Central memory CD8-positive, alpha-beta T cell (primary cell): ENCODE results near the gene TMEM79.

Experiments used
- ATAC-seq: fragments of 150-1000 bp; cut with Tn5 transposase; replicated peaks from 2 replicates; pipeline ENCODE4 v1.10.0; 2022; ENCODE audit warnings: mild to moderate bottlenecking, moderate FRiP score, moderate number of reproducible peaks; ENCODE audit not compliant: poor library complexity, severe bottlenecking; ENCODE audit errors: extremely low read depth
- DNase-seq, 2 donors: peaks; one replicate each; pipeline ENCODE4 v3.0.0; 2021; ENCODE audit warnings: low spot score in 2 of 2
- H3K27ac Mint-ChIP-seq: one replicate; pipeline ENCODE4 v1.8.0; 2022; ENCODE audit warnings: low read depth, mild to moderate bottlenecking, moderate library complexity, mixed read lengths
- H3K27me3 Mint-ChIP-seq: one replicate; pipeline ENCODE4 v1.8.0; 2022; ENCODE audit warnings: mixed read lengths
- H3K36me3 Mint-ChIP-seq: one replicate; pipeline ENCODE4 v1.8.0; 2022; ENCODE audit warnings: mild to moderate bottlenecking, moderate library complexity, mixed read lengths; ENCODE audit not compliant: insufficient read depth
- H3K4me1 Mint-ChIP-seq: one replicate; pipeline ENCODE4 v1.8.0; 2022; ENCODE audit warnings: mixed read lengths
- H3K4me3 Mint-ChIP-seq: one replicate; pipeline ENCODE4 v1.8.0; 2022; ENCODE audit warnings: mild to moderate bottlenecking, moderate library complexity, mixed read lengths
- H3K9me3 Mint-ChIP-seq: one replicate; pipeline ENCODE4 v1.8.0; 2022; ENCODE audit warnings: mixed read lengths

TMEM79 gene, protein sequence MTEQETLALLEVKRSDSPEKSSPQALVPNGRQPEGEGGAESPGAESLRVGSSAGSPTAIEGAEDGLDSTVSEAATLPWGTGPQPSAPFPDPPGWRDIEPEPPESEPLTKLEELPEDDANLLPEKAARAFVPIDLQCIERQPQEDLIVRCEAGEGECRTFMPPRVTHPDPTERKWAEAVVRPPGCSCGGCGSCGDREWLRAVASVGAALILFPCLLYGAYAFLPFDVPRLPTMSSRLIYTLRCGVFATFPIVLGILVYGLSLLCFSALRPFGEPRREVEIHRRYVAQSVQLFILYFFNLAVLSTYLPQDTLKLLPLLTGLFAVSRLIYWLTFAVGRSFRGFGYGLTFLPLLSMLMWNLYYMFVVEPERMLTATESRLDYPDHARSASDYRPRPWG

DNA sequence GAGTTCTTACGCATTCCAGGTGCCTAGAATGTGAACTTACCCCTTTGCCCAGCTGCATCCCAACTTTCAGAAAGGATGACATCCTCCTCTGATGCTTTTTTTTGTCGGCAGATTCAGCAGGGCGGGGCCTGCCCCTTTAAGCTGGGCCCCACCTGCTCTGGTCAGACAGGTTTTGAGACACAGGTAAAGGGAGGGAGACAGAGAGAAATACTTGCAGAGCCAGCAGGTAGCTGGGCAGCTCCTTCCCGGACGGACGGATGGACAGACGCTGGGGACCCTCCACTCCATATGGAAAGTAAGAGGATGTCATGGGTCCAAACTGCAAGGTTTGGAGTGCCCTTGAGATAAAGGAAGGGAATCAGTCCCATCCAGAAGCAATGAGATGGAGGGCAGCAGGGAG, at the start of gene TMEM79:
Gene TMEM79, plus strand, starts transcription at position 214 of the 400 bp plus-strand sequence. CDS start 902 bp downstream, outside the sequence.
- ATAC-seq (no peak), DNase-seq (no peak)
- H3K4me1 Mint-ChIP-seq: peaks cover 45% of the 10 kb centered on the region
- peaks cover 26% of the 10 kb centered on the region for H3K36me3 Mint-ChIP-seq
- no peaks in the 10 kb centered on the region for H3K27me3 Mint-ChIP-seq
- H3K4me3 Mint-ChIP-seq: peak within 1 kb of the TSS; percentile 98
- no peaks in the 10 kb centered on the region for H3K9me3 Mint-ChIP-seq
- H3K27ac Mint-ChIP-seq: peak within 1 kb of the TSS; percentile 94

DNA sequence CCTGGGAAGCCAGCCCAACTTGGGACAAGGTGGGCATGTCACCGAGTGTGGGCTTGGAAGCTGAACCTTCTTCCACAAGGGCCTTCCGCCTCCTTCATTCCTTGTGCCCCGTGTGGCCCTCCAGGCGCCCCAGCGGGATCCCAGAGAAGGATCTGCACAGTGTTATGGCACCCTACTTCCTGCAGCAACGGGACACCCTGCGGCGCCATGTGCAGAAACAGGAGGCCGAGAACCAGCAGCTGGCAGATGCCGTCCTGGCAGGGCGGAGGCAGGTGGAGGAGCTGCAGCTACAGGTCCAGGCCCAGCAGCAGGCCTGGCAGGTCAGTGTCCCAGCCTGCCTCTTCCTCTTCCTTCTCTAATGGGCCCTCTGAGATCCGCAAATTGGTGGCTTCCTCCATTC, 48.0 kb upstream of the TMEM79 start:
- peaks cover 40% of the 10 kb centered on the region for H3K36me3 Mint-ChIP-seq
- H3K27ac Mint-ChIP-seq: no peak overlapping the region
- H3K27me3 Mint-ChIP-seq: no peaks in the 10 kb centered on the region

GRCh38 chr1:156238248-156238647, 45.9 kb upstream of the TMEM79 start:
- H3K9me3 Mint-ChIP-seq: no peaks in the 10 kb centered on the region
- ATAC-seq (no peak), DNase-seq (no peak)
- H3K4me1 Mint-ChIP-seq: no peaks in the 10 kb centered on the region
- no peaks in the 10 kb centered on the region for H3K27me3 Mint-ChIP-seq
- H3K27ac Mint-ChIP-seq: no peak overlapping the region
- peaks cover 41% of the 10 kb centered on the region for H3K36me3 Mint-ChIP-seq
- H3K4me3 Mint-ChIP-seq: no peak overlapping the region

More for the DNA sequence above, 48.0 kb upstream of the TMEM79 start:
- Mint-ChIP-seq H3K4me3 (no peak overlapping the region), H3K9me3 (no peaks in the 10 kb centered on the region), H3K4me1 (no peaks in the 10 kb centered on the region)
- ATAC-seq (no peak), DNase-seq (no peak)

GRCh38 chr1:156241311-156241811, 42.8 kb upstream of the TMEM79 start:
- H3K27ac Mint-ChIP-seq: no peak overlapping the region
- DNase-seq: no peak
- H3K36me3 Mint-ChIP-seq: peaks cover 28% of the 10 kb centered on the region
- ATAC-seq: no peak
- H3K4me1 Mint-ChIP-seq: peaks cover 15% of the 10 kb centered on the region
- H3K9me3 Mint-ChIP-seq: no peaks in the 10 kb centered on the region
- no peak overlapping the region for H3K4me3 Mint-ChIP-seq
- no peaks in the 10 kb centered on the region for H3K27me3 Mint-ChIP-seq

DNA sequence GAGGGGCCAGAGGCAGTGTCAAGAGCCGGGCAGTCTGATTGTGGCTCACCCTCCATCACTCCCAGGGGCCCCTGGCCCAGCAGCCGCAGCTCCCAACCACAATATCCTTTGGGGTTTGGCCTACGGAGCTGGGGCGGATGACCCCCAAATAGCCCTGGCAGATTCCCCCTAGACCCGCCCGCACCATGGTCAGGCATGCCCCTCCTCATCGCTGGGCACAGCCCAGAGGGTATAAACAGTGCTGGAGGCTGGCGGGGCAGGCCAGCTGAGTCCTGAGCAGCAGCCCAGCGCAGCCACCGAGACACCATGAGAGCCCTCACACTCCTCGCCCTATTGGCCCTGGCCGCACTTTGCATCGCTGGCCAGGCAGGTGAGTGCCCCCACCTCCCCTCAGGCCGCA, 42.2 kb upstream of the TMEM79 start, which contains the start of gene BGLAP:
Gene BGLAP, plus strand, starts transcription at position 259 of the 400 bp plus-strand sequence. Its CDS starts 48 bp downstream, at position 307.
- no peaks in the 10 kb centered on the region for H3K27me3 Mint-ChIP-seq
- H3K4me1 Mint-ChIP-seq: peaks cover 15% of the 10 kb centered on the region
- DNase-seq (no peak), ATAC-seq (no peak)
- no peak within 1 kb of the TSS for H3K4me3 Mint-ChIP-seq
- H3K27ac Mint-ChIP-seq: no peak within 1 kb of the TSS
- no peaks in the 10 kb centered on the region for H3K9me3 Mint-ChIP-seq
- peaks cover 26% of the 10 kb centered on the region for H3K36me3 Mint-ChIP-seq

- Mint-ChIP-seq H3K27me3 (no peaks in the 10 kb centered on the region), H3K4me3 (no peak overlapping the region), H3K9me3 (no peaks in the 10 kb centered on the region), H3K36me3 (peaks cover 23% of the 10 kb centered on the region), H3K4me1 (peaks cover 15% of the 10 kb centered on the region), H3K27ac (no peak overlapping the region)
- DNase-seq (no peak), ATAC-seq (no peak)
Measured at GRCh38 chr1:156242738-156243137, 41.4 kb upstream of the TMEM79 start.

GRCh38 chr1:156244126-156244525, 40.0 kb upstream of the TMEM79 start:
- no peak for ATAC-seq
- Mint-ChIP-seq H3K27me3 (no peaks in the 10 kb centered on the region), H3K4me3 (peak overlapping the region; percentile 86), H3K9me3 (no peaks in the 10 kb centered on the region), H3K27ac (no peak overlapping the region), H3K4me1 (peaks cover 15% of the 10 kb centered on the region), H3K36me3 (peaks cover 20% of the 10 kb centered on the region)
- no peak for DNase-seq

DNA sequence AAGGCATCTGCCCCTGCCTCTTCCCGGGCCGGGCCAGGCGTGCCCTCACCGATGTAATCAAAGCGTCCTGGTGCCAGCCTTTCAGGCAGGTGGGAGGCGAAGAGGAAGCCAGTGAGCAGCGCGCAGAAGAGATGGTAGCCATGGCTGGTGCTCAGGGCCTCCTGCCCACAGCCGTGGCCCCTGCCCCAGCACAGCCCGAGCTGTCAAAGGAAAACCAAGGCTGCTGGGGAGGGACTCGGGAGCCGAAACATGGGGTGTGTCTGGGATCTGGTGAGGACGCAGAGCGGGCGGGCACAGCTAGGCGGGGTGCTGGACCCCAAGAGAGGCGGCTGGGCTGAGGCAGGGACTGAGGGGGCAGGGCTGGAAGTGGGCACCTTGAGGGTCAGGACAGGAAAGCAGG, 39.4 kb upstream of the TMEM79 start:
- Mint-ChIP-seq H3K27me3 (no peaks in the 10 kb centered on the region), H3K36me3 (peaks cover 18% of the 10 kb centered on the region), H3K4me1 (peaks cover 15% of the 10 kb centered on the region), H3K4me3 (peak overlapping the region; percentile 86), H3K27ac (peak overlapping the region; percentile 82), H3K9me3 (no peaks in the 10 kb centered on the region)
- no peak for ATAC-seq
- no peak for DNase-seq

GRCh38 chr1:156245451-156246232, 38.5 kb upstream of the TMEM79 start:
- H3K4me1 Mint-ChIP-seq: peaks cover 15% of the 10 kb centered on the region
- no peaks in the 10 kb centered on the region for H3K27me3 Mint-ChIP-seq
- H3K4me3 Mint-ChIP-seq: peak overlapping the region; percentile 86

GRCh38 chr1:156246241-156246780, 37.8 kb upstream of the TMEM79 start:
- ATAC-seq (no peak), DNase-seq (no peak)
- H3K4me1 Mint-ChIP-seq: peaks cover 15% of the 10 kb centered on the region
- H3K27me3 Mint-ChIP-seq: no peaks in the 10 kb centered on the region
- H3K36me3 Mint-ChIP-seq: peaks cover 20% of the 10 kb centered on the region
- no peaks in the 10 kb centered on the region for H3K9me3 Mint-ChIP-seq
- H3K27ac Mint-ChIP-seq: peak overlapping the region; percentile 82
- H3K4me3 Mint-ChIP-seq: peak overlapping the region; percentile 86

More at GRCh38 chr1:156245451-156246232, 38.5 kb upstream of the TMEM79 start:
- peak; percentile 74 for ATAC-seq
- Mint-ChIP-seq H3K9me3 (no peaks in the 10 kb centered on the region), H3K36me3 (peaks cover 22% of the 10 kb centered on the region), H3K27ac (peak overlapping the region; percentile 82)
- DNase-seq: no peak

DNA sequence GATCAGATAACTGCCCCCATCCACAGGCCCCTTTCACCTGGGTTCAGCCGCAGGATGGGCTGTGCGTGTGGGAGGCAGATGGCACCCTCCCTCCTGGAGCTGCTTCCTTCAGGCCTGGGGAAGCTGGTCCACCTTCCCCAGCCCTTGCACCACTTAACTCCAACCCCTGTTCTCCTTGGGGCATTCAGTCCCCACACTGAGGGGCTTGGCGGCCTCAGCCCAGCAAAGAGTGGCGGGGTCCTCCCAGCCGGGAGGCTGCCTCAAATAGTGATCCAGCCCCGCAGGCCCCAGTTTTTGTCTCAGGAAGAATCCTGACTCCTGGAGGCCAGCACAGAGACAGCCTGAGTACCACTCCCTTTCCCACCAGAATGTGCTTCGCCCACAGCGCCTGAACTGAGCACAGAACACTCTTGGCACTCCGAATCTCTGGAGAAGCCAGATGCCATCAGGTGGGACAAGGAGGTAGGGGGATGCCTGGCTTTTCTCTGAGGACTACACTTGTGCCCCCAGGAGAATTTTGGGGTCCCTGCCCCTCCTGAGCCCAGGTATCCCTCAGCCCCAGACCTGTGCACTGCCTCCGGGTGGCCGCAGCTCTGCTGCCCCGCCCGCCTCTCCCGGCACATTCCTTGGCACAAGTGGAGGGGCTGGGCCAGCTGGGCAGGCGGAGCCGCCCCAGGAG, 37.2 kb upstream of the TMEM79 start:
- Mint-ChIP-seq H3K27me3 (no peaks in the 10 kb centered on the region), H3K27ac (no peak overlapping the region), H3K9me3 (no peaks in the 10 kb centered on the region), H3K4me3 (peak overlapping the region; percentile 36), H3K4me1 (peaks cover 15% of the 10 kb centered on the region), H3K36me3 (peaks cover 18% of the 10 kb centered on the region)
- DNase-seq (no peak), ATAC-seq (no peak)
